ENCODE measurements around the gene RIPK3.

DNA sequence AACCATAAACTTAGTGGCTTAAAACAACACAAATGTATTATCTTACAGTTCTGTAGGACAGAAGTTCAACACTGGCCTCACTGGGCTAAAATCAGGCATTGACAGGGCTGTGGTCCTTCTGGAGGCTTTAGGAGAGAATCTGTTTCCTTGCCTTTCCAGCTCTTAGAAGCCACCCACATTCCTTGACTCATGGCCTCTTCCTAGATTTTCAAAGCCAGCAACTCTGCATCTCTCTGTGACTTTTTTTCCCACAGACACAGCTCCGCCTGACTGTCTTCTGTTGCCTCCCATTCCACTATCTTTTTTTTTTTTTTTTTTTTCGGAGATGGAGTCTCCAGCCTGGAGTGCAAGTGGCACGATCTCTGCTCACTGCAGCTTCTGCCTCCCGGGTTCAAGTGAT lies 16.4 kb upstream of the RIPK3 start:
- TF ChIP-seq, protein P1, sequence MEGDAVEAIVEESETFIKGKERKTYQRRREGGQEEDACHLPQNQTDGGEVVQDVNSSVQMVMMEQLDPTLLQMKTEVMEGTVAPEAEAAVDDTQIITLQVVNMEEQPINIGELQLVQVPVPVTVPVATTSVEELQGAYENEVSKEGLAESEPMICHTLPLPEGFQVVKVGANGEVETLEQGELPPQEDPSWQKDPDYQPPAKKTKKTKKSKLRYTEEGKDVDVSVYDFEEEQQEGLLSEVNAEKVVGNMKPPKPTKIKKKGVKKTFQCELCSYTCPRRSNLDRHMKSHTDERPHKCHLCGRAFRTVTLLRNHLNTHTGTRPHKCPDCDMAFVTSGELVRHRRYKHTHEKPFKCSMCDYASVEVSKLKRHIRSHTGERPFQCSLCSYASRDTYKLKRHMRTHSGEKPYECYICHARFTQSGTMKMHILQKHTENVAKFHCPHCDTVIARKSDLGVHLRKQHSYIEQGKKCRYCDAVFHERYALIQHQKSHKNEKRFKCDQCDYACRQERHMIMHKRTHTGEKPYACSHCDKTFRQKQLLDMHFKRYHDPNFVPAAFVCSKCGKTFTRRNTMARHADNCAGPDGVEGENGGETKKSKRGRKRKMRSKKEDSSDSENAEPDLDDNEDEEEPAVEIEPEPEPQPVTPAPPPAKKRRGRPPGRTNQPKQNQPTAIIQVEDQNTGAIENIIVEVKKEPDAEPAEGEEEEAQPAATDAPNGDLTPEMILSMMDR (IDR thresholded peaks at IDR 0.05; ENCODE audit: low read length): no peak
- TF ChIP-seq EZH2phosphoT487 (IDR thresholded peaks at IDR 0.05; ENCODE audit: low read length) (no peak), EZH2 (optimal IDR thresholded peaks at IDR 0.05; ENCODE audit: low read depth, low read length) (no peak)
